Memory B cell (primary cell): Measurements from ENCODE around the gene CHMP4A.
A peak's percentile ranks its signal among the peaks of the same experiment; 100 is the strongest.

ENCODE experiments used
- ATAC-seq: fragments of 150-1000 bp; cut with Tn5 transposase; 2 replicates; pipeline ENCODE4 v1.10.0; 2021; ENCODE audit warnings: low read depth, mild to moderate bottlenecking, moderate library complexity
- DNase-seq, 2 donors: peaks; one replicate each; pipeline ENCODE4 v3.0.0; 2022; ENCODE audit warnings: low spot score in 2 of 2
- H3K27ac Mint-ChIP-seq: one replicate; pipeline ENCODE4 v1.8.0; 2022; ENCODE audit warnings: mild to moderate bottlenecking, moderate library complexity, mixed read lengths
- H3K27me3 Mint-ChIP-seq: one replicate; pipeline ENCODE4 v1.8.0; 2022; ENCODE audit warnings: mixed read lengths
- H3K36me3 Mint-ChIP-seq: one replicate; pipeline ENCODE4 v1.8.0; 2022; ENCODE audit warnings: mild to moderate bottlenecking, mixed read lengths
- H3K4me1 Mint-ChIP-seq: one replicate; pipeline ENCODE4 v1.8.0; 2022; ENCODE audit warnings: mixed read lengths
- H3K4me3 Mint-ChIP-seq: one replicate; pipeline ENCODE4 v1.8.0; 2022; ENCODE audit warnings: mild to moderate bottlenecking, moderate library complexity, mixed read lengths
- H3K9me3 Mint-ChIP-seq: one replicate; pipeline ENCODE4 v1.8.0; 2022; ENCODE audit warnings: mixed read lengths

The CHMP4A gene

GRCh38 chr14:24160499-24160849, 52.8 kb downstream of the CHMP4A start:
- H3K9me3 Mint-ChIP-seq = no peaks in the 10 kb centered on the region
- DNase-seq (no peak), ATAC-seq (no peak)
- peaks cover 39% of the 10 kb centered on the region for H3K36me3 Mint-ChIP-seq
- H3K27ac Mint-ChIP-seq = peak overlapping the region; percentile 95
- peaks cover 17% of the 10 kb centered on the region for H3K4me1 Mint-ChIP-seq
- H3K4me3 Mint-ChIP-seq = peak overlapping the region; percentile 99
- no peaks in the 10 kb centered on the region for H3K27me3 Mint-ChIP-seq

GRCh38 chr14:24159777-24160498, 53.4 kb downstream of the CHMP4A start:
- no peak for DNase-seq
- H3K27ac Mint-ChIP-seq = peak overlapping the region; percentile 95
- peaks cover 35% of the 10 kb centered on the region for H3K36me3 Mint-ChIP-seq
- no peak for ATAC-seq
- no peaks in the 10 kb centered on the region for H3K27me3 Mint-ChIP-seq
- H3K4me3 Mint-ChIP-seq = no peak overlapping the region
- no peaks in the 10 kb centered on the region for H3K9me3 Mint-ChIP-seq
- peaks cover 16% of the 10 kb centered on the region for H3K4me1 Mint-ChIP-seq
